OCI-LY7 (cell line): ENCODE data around the gene EYS. TPM values are rescaled to one million over a fixed set of nuclear protein-coding genes. Genes with fewer than 3 reads are reported as not detected.

Source experiments
- BruUV-seq: library from RNA; stranded (reverse); fragments of 400-500 nt; replicated peaks from 2 replicates; lab custom pipeline; 2021; lab: Mats Ljungman, UMichigan
- CTCF ChIA-PET: fragments of 300-600 bp; sonication (Branson Sonifier 250); formaldehyde crosslinking; loops from one replicate; lab custom pipeline; 2022; ENCODE audit warnings: antibody characterized with exemption; ENCODE audit not compliant: unreplicated experiment; lab: Charles Lee
- POLR2A ChIA-PET: fragments of 300-600 bp; sonication (Branson Sonifier 250); formaldehyde crosslinking; loops from one replicate; lab custom pipeline; 2022; ENCODE audit warnings: antibody characterized with exemption; lab: Charles Lee
- DNase-seq: peaks from one replicate; pipeline ENCODE4 v3.0.0-alpha.2; 2015; ENCODE audit warnings: low spot score
- H2AFZ ChIP-seq: fragments of 200-600 bp; sonication (generic), shearing (Covaris generic); 2 replicates; pipeline ENCODE4 v1.6.1; 2014; ENCODE audit warnings: mild to moderate bottlenecking, antibody characterized with exemption, low read length, moderate library complexity
- H3K27ac ChIP-seq: fragments of 200-600 bp; sonication (generic); 2 replicates; pipeline ENCODE4 v1.5.1; 2014; ENCODE audit warnings: mixed run types, low read depth, mild to moderate bottlenecking, moderate library complexity, low read length, inconsistent platforms; ENCODE audit not compliant: poor library complexity, severe bottlenecking
- H3K36me3 ChIP-seq: fragments of 200-600 bp; sonication (generic); 2 replicates; pipeline ENCODE4 v1.6.1; 2014; ENCODE audit warnings: mild to moderate bottlenecking, antibody characterized with exemption, low read length, moderate library complexity, mixed read lengths; ENCODE audit not compliant: insufficient read depth
- H3K4me1 ChIP-seq: fragments of 200-600 bp; sonication (generic); 2 replicates; pipeline ENCODE4 v1.5.1; 2014; ENCODE audit warnings: mild to moderate bottlenecking, low read length; ENCODE audit not compliant: insufficient read depth, poor library complexity, severe bottlenecking
- H3K4me2 ChIP-seq: fragments of 200-600 bp; sonication (generic); 2 replicates; pipeline ENCODE4 v1.6.1; 2014; ENCODE audit warnings: mild to moderate bottlenecking, low read length
- H3K4me3 ChIP-seq: fragments of 200-600 bp; sonication (generic); 2 replicates; pipeline ENCODE4 v1.5.1; 2014; ENCODE audit warnings: mild to moderate bottlenecking, low read depth, low read length; ENCODE audit not compliant: poor library complexity, severe bottlenecking
- H3K79me2 ChIP-seq: fragments of 200-600 bp; sonication (generic); 2 replicates; pipeline ENCODE4 v1.6.1; 2016; ENCODE audit warnings: low read depth, mild to moderate bottlenecking, low read length, moderate library complexity, mixed read lengths; ENCODE audit not compliant: insufficient read depth
- H3K9me2 ChIP-seq: fragments of 200-600 bp; sonication (generic); 2 replicates; pipeline ENCODE4 v1.6.1; 2016; ENCODE audit warnings: mild to moderate bottlenecking, low read length, mixed read lengths; ENCODE audit not compliant: insufficient read depth
- H3K9me3 ChIP-seq: fragments of 200-600 bp; sonication (generic); 2 replicates; pipeline ENCODE4 v1.6.1; 2014; ENCODE audit warnings: mild to moderate bottlenecking, mixed run types, low read length, mixed read lengths
- H4K20me1 ChIP-seq: fragments of 200-600 bp; sonication (generic); 2 replicates; pipeline ENCODE4 v1.6.1; 2014; ENCODE audit warnings: mild to moderate bottlenecking, antibody characterized with exemption, low read length, moderate library complexity, mixed read lengths; ENCODE audit not compliant: insufficient read depth
- EZH2phosphoT487 ChIP-seq: fragments of 200-600 bp; sonication (generic); IDR thresholded peaks from 2 replicates; pipeline ENCODE4 v1.6.1; 2018; ENCODE audit warnings: low read depth, borderline replicate concordance, mild to moderate bottlenecking, mixed run types, antibody characterized with exemption, low read length, moderate library complexity, mixed read lengths
- intact Hi-C: fragments of 100-400 bp; cut with micrococcal nuclease; formaldehyde crosslinking; loops from one replicate; pipeline ENCODE4 v1.10.0; 2022; ENCODE audit not compliant: unreplicated experiment
- total RNA-seq, 2 experiments: library from RNA; depleted of rRNA in 1 of 2; stranded (reverse); fragments of >200 nt in 1 of 2; shearing (Covaris generic) in 1 of 2; gene quantifications; 2 replicates each; pipeline ENCODE4 v1.2.3, GENCODE V29; 2014 to 2022
- TF ChIP-seq, protein P1 (sequence below): fragments of 200-600 bp; sonication (generic); conservative IDR thresholded peaks from 2 replicates; pipeline ENCODE4 v1.5.1; 2014; ENCODE audit warnings: mild to moderate bottlenecking, antibody characterized with exemption, low read length, moderate library complexity, mixed read lengths

The EYS gene
- total RNA-seq, 2 experiments from 2014 or later = not detected

DNA sequence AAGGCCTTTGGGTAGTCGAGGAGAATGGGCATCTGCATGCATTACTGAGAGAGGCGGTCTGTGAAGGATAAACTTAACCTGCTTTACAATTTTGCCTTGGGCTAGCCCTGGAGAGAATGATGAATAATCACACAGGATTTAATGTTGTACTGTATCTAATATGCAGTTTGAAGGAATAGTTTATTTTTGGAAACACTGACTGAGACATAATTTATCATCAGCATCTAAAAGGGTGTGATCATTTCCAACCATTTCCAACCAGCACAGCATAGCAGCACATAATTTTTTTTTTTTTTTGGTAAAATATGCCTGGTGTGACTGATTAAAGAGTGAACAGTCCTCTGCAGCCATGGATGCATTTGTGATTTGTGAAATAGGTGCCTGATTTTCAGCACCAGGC, 1552.0 kb downstream of the EYS start:
- intact Hi-C loops = no loop called here
- Histone ChIP-seq H3K4me1 (no peaks in the 10 kb centered on the region), H3K79me2 (no peaks in the 10 kb centered on the region), H3K9me3 (no peaks in the 10 kb centered on the region), H2AFZ (no peak overlapping the region), H3K36me3 (no peaks in the 10 kb centered on the region), H3K9me2 (no peaks in the 10 kb centered on the region), H3K4me3 (no peak overlapping the region), H3K4me2 (no peak overlapping the region), H4K20me1 (no peaks in the 10 kb centered on the region), H3K27ac (no peak overlapping the region)
- ChIA-PET POLR2A (interaction anchor here (0.7 kb wide), 1 partner anchor 517 kb away, joined by 3 read pairs; no protein-coding TSS in a partner anchor), CTCF (no interaction called here)
- DNase-seq = no peak
- no TSS peak for BruUV-seq
- TF ChIP-seq, protein P1, sequence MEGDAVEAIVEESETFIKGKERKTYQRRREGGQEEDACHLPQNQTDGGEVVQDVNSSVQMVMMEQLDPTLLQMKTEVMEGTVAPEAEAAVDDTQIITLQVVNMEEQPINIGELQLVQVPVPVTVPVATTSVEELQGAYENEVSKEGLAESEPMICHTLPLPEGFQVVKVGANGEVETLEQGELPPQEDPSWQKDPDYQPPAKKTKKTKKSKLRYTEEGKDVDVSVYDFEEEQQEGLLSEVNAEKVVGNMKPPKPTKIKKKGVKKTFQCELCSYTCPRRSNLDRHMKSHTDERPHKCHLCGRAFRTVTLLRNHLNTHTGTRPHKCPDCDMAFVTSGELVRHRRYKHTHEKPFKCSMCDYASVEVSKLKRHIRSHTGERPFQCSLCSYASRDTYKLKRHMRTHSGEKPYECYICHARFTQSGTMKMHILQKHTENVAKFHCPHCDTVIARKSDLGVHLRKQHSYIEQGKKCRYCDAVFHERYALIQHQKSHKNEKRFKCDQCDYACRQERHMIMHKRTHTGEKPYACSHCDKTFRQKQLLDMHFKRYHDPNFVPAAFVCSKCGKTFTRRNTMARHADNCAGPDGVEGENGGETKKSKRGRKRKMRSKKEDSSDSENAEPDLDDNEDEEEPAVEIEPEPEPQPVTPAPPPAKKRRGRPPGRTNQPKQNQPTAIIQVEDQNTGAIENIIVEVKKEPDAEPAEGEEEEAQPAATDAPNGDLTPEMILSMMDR = no peak
- TF ChIP-seq EZH2phosphoT487 = no peak

DNA sequence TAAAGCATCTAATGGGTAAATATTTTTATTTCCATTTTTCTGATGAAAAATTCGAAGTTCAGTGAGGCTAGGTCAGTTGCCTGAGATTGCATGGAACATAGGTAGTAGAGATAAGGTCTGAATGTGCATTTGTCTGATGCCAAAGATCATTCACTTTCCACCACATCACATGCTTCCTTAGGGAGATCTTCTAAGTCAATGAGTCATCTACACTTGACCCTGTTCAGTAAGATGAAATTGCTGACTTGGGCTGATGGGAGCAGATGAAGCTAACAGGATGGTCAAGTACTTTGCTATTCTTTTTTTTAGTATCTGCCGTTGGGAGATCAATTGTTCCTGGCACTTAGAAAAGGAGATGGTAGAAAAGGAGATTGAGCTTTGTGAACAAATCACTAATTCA, 1560.2 kb downstream of the EYS start:
- no peak overlapping the region for H3K27ac ChIP-seq
- no peak for DNase-seq
- H3K4me2 ChIP-seq = no peak overlapping the region
- H3K9me2 ChIP-seq = no peaks in the 10 kb centered on the region
- H3K36me3 ChIP-seq = no peaks in the 10 kb centered on the region
- H2AFZ ChIP-seq = no peak overlapping the region
- intact Hi-C loops = no loop called here
- H3K79me2 ChIP-seq = no peaks in the 10 kb centered on the region
- no TSS peak for BruUV-seq
- no peaks in the 10 kb centered on the region for H4K20me1 ChIP-seq
- H3K9me3 ChIP-seq = no peaks in the 10 kb centered on the region
- no peak overlapping the region for H3K4me3 ChIP-seq
- TF ChIP-seq EZH2phosphoT487 = no peak
- TF ChIP-seq, protein P1 = no peak
- CTCF ChIA-PET = no interaction called here
- no peaks in the 10 kb centered on the region for H3K4me1 ChIP-seq
- POLR2A ChIA-PET = no interaction called here

DNA sequence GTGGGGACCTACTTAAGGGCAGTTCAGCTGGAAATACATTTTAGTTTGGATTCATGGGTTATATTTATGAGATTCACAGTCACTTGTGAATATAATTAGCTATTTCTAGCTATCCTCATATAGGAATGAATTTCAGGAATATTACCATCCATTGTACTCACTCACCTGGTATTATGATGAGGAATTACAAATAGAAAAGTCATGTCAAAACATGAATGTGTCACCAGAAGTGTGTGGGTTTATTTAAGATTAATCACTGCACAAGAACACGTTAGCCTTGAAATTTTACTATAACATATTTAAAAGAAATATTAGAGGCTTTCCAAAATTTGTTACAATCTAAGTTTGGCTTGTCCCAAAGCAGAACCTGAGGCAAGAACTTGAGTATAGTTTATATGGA, 1560.9 kb downstream of the EYS start:
- Histone ChIP-seq H3K9me2 (no peaks in the 10 kb centered on the region), H3K79me2 (no peaks in the 10 kb centered on the region), H3K4me3 (no peak overlapping the region), H3K9me3 (no peaks in the 10 kb centered on the region), H4K20me1 (no peaks in the 10 kb centered on the region), H3K36me3 (no peaks in the 10 kb centered on the region), H3K27ac (no peak overlapping the region), H3K4me2 (no peak overlapping the region), H2AFZ (no peak overlapping the region), H3K4me1 (no peaks in the 10 kb centered on the region)
- DNase-seq = no peak
- CTCF ChIA-PET = no interaction called here
- intact Hi-C loops = no loop called here
- TF ChIP-seq EZH2phosphoT487 = no peak
- TF ChIP-seq, protein P1 = no peak
- POLR2A ChIA-PET = no interaction called here
- BruUV-seq = no TSS peak
